Inferior parietal cortex (tissue), 1 donor: ENCODE results near the gene TESK2.
"Not testable (repeated sequence)": the region's sequence is repeated elsewhere in the genome, so short reads cannot be mapped to it uniquely, and the experiment has no call there.

Source experiments
- DNase-seq: peaks from one replicate; pipeline ENCODE4 v3.0.0-alpha.2; 2016; ENCODE audit errors: extremely low spot score

TESK2 gene

DNA sequence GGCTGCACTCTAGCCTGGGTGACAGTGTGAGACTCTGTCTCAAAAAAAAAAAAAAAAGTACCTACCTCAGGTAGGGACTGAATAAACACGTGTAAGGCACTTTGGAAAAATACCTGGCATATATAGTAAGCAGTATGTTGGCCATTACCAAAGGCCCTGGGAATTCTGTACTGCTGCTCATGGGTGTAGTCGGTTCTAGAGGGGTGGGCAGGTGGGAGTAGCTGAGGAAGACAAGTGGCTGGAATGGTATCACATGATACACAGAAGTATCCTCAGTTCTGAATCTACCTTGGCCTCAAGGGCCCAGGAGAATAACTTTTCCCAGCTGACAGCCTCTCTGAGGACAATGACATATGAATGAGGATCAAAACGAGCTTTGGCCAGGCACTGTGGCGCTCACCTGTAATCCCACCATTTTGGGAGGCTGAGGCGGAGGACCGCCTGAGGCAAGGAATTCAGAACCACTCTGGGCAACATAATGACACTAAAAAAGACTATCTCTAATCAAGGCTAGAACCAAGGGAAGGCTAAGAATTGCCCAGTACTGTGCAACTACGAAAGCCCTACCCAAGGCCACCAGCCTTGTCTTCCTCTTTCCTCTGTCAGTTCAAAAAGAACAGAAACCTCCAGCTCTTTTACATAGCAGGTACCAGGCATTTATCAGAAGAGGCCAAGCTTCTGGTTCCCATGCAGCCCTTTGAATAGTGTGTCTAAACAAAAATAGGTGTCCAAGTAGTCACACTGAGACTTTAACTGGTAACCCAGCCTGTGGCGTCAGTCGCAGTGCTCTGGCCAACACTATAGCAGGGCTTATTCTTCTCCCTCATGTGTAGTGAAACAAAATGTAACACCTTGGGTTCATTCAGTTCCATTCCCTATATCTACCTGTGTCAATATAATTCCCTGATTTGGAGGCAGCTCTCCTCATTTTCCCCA lies 19.3 kb upstream of the TESK2 start:
- DNase-seq: no peak

- no peak for DNase-seq
Observed at GRCh38 chr1:45508295-45509151, 17.6 kb upstream of the TESK2 start.

DNA sequence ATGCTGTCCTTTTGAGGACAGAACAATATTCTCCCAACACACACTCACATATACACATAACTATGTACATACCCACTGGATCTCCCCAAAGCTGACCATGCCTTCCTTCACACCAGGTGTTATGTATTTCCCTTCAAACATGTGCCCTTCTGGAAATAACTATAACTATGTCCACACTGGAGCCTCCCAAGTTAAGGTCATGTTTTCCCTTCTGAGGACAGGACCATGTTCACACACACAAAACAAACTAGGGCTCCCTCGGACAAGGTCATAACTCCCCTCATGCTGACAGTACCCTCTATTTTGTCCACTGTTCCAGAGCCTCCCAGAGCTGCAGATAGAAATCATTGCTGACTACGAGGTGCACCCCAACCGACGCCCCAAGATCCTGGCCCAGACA lies 16.9 kb upstream of the TESK2 start:
- DNase-seq: no peak

DNA sequence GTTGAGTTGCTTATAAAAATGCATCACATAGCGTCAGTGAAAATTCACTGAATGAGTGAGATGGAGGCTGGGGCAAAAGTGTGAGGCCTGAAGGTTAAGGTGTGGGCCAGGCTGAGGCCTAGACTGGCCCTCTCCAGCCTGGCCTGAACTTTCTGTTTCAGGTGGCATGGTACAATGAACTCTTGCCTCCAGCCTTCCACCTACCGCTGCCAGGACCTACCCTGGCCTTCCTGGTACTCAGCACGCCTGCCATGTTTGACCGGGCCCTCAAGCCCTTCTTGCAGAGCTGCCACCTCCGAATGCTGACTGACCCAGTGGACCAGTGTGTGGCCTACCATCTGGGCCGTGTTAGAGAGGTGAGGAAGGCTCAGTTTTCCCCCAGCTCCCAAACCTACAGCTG lies 16.2 kb upstream of the TESK2 start:
- no peak for DNase-seq

DNA sequence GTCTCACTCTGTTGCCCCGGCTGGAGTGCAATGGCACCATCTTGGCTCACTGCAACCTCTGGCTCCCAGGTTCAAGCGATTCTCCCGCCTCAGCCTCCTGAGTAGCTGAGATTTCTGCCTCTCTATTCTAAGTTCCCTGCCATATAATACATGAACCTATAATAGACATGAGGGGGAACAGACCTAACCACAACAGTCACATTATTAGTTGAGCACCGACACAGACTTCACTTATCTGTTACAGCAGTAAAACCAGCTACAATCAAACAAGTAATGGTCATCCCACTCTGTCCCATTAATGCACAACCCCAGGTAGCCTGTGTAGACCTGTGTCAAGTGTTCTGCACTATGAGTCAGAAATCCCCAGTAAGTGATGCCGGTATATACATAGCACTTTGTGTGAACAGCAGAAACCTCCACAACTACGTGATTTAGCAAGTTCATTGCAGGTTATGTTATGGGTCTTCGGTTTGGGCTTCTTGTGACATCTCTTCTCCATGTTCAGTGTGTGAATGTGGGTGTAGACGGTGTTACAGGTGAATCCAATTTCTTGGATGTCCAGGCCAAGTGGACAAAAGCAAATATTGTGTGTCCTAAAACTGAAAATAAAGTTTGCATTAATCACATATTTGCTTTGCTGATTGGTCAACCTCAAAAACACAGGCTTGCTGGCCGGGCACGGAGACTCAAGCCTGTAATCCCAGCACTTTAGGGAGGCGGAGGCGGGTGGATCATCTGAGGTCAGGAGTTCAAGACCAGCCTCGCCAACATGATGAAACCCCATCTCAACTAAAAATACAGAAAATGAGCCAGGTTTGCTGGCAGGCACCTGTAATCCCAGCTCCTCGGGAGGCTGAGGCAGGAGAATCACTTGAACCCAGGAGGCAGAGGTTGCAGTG lies 12.7 kb upstream of the TESK2 start:
- DNase-seq: no peak

GRCh38 chr1:45501505-45501859 lies 10.5 kb upstream of the TESK2 start:
- no peak for DNase-seq

- no peak for DNase-seq
Observed at GRCh38 chr1:45499415-45499769, 8.4 kb upstream of the TESK2 start.

- DNase-seq: no peak
Observed at GRCh38 chr1:45498279-45498678, 7.3 kb upstream of the TESK2 start.

DNA sequence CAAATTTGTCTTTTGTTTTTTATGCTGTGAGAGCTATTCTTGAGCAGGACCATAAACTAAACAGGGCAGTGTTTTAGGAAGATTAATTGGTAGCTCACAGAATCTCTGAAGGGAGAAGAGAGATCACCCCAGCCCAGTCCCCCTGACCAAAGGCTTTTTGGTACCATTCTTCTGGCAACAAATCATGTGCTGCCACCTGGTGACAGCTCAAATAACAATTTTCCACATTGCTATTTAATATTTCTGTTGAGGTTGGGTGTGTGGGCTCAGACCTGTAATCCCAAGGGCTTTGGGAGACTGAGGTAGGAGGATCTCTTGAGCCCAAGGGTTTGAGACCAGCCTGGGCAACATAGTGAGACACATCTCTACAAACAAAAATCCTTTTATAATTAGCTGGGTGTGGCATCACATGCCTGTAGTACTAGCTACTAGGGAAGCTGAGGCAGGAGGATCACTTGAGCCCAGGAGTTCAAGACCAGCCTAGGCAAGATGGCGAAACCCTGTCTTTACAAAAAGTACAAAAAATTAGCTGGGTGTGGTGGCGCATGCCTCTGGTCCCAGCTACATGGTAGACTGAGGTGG lies 2.2 kb upstream of the TESK2 start:
- DNase-seq: peak; percentile 83

GRCh38 chr1:45492691-45493090 lies 1.7 kb upstream of the TESK2 start:
- DNase-seq: no peak

DNA sequence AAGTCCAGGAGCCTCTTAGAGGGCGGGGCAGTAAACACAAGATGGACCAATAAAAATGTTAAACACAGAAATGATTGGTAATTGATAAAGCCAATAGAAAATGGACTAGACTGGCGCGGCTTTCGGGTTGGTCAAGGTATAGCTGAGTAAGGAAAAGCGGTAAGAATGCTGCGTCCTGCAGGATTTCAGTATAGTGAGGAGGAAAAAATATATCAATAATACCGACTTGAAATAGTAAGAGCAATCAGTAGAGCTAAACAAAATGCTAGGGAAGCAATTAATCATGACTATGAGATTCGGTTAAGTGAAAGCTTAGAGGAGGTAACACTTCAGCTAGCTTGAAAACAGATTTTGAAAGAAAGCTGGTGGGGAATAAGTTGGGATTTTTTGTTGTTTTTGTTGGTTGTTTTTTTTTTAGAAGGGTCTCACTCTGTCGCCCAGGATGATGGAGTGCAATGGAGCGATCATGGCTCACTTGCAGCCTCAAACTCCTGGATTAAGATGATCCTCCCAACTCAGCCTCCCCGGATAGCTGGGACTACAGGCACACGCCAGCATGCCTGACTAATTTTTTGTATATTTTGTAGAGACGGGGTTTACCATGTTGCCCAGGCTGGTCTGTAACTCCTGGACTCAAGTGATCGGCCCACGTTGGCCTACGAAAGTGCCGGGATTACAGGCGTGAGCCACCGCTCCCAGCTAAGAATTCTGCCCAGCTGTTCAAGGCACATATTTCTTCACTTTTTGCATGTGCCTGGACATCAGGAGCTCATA lies 711 bp upstream of the TESK2 start:
- no peak for DNase-seq

GRCh38 chr1:45490121-45490625 lies 790 bp downstream of the TESK2 start:
- no peak for DNase-seq

DNA sequence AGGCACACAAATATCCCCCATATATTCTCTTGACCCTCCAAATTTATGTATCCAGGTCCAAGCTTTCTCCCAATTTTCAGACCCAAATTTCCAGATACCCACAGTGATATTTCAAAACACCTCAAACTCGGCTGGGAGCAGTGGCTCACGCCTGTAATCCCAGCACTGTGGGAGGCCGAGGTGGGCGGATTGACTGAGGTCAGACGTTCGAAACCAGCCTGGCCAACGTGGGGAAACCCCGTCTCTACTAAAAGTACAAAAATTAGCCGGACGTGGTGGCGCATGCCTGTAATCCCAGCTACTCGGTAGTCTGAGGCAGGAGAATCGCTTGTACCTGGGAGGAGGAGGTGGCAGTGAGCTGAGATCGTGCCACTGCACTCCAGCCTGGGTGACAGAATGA lies 1.6 kb downstream of the TESK2 start:
- DNase-seq: not testable (repeated sequence)

DNA sequence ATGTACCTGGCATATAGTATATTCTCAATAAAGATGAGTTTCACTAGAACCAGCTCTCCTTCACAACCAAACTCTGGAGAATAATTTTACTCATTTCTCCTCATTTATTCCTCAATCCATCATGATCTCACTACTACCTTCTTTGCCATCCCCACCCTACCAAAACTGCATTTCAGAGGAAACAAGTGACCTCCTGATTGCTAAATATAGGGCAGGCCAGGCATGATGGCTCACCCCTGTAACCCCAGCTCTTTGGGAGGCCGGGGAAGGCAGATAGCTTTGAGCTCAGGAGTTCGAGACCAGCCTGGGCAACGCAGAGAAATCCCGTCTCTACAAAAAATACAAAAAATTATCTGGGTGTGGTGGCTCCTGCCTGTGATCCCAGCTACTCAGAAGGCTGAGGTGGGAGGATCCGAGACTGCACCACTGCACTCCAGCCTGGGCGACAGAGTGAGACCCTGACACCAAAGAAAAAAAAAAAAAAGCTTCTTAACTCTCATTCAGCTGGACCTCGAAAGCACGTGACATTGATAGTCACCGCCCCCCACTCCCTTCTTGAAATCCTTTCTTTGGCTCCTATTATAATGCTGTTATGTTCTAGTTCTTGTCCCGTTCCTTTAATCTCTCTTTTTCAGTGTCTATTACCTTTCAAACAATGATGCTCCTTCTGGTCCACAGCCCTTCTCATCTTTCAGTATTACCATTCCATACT lies 2.1 kb downstream of the TESK2 start:
- no peak for DNase-seq

DNA sequence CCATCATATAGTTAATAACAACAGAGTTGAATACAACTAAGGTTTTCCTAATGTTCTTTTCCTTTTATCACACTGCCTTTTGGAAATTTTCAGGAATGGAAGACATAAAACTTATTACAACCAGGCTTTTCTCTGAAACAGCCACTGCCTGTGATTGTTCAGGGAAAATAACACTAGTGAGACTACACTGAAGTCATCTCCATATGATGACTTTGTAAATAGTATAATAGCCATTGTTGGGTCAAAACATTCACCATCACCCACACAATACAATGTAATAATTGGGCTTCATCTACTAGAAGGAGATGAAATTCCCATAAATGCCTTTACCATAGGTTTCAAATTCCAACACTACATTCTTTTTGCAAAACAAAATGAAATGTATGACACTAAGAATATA lies 5.0 kb downstream of the TESK2 start:
- DNase-seq: no peak

DNA sequence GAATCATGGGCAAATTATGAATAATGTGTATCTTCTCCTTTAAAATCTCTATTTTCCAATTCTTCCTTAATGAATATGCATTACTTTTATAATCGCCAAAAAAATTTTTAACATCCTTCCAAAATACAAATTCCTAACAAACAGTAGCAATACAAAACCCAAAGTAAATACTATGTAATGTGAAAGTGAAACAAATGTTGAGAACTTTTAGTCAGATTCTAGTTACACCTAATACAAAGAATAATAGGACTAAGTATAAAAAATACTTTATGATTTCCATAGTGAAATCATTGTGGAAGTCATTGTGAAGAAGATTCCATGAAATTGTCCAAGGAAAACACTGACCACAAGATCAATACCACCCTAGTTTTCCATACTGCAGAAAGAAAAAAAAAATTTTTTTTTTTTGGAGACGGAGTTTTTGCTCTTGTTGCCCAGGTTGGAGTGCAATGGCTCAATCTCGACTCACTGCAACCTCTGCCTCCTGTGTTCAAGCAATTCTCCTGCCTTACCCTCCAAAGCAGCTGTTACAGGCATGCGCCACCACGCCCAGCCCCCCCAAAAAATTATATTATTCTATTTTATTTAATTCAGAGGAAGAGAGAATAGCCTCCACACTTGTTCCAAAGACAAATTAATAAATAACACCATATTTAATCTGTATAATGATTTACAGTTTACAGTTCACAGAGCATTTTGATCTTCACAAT lies 11.8 kb downstream of the TESK2 start:
- DNase-seq: no peak

GRCh38 chr1:45478121-45478814 lies 12.7 kb downstream of the TESK2 start:
- DNase-seq: no peak

DNA sequence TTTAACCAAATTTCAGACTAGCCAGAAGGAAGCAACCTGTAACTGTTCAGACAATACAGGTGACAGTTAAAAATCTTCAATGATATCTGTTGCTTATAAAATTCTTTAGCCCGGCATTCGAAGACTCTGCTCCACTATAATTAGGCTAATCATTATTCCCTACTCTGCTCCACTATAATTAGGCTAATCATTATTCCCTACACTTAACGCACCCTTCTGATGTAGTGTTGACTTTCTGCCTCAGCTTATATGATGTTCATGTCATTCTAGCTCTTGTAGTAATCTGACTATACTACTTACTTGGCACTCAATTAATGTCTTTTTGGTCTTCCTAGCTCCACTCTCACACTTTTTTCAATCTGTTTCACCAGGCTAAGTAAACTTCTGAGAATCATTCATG lies 13.3 kb downstream of the TESK2 start:
- DNase-seq: no peak

GRCh38 chr1:45474194-45474593 lies 16.8 kb downstream of the TESK2 start:
- not testable (repeated sequence) for DNase-seq
